ENCODE data around the gene COL4A2.
"Not testable (repeated sequence)": the region's sequence is repeated elsewhere in the genome, so short reads cannot be mapped to it uniquely, and the experiment has no call there.

COL4A2 gene

DNA sequence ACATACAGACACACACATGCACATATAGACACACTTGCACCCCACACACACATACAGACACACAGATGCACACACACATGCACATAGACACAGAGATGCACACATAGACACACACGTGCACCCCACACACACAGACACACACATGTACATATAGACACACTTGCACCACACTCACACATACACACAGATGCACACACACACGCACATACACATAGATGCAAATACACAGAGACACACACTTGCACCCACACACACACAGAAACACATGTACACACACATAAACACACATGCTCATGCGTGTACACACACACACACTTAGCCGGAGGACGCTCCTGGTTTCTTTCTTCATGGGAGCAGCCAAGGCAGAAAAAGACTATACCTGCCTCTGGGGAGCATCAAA is 10.0 kb downstream of the COL4A2 start:
- TF ChIP-seq, protein P1, sequence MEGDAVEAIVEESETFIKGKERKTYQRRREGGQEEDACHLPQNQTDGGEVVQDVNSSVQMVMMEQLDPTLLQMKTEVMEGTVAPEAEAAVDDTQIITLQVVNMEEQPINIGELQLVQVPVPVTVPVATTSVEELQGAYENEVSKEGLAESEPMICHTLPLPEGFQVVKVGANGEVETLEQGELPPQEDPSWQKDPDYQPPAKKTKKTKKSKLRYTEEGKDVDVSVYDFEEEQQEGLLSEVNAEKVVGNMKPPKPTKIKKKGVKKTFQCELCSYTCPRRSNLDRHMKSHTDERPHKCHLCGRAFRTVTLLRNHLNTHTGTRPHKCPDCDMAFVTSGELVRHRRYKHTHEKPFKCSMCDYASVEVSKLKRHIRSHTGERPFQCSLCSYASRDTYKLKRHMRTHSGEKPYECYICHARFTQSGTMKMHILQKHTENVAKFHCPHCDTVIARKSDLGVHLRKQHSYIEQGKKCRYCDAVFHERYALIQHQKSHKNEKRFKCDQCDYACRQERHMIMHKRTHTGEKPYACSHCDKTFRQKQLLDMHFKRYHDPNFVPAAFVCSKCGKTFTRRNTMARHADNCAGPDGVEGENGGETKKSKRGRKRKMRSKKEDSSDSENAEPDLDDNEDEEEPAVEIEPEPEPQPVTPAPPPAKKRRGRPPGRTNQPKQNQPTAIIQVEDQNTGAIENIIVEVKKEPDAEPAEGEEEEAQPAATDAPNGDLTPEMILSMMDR (IDR thresholded peaks at IDR 0.05; ENCODE audit: insufficient read depth, low read depth, low read length, missing control alignments), result no peak
- no peak overlapping the region for H3K4me3 ChIP-seq (ENCODE audit: low read depth, low read length)
- no peak for DNase-seq (ENCODE audit: low read depth)

DNA sequence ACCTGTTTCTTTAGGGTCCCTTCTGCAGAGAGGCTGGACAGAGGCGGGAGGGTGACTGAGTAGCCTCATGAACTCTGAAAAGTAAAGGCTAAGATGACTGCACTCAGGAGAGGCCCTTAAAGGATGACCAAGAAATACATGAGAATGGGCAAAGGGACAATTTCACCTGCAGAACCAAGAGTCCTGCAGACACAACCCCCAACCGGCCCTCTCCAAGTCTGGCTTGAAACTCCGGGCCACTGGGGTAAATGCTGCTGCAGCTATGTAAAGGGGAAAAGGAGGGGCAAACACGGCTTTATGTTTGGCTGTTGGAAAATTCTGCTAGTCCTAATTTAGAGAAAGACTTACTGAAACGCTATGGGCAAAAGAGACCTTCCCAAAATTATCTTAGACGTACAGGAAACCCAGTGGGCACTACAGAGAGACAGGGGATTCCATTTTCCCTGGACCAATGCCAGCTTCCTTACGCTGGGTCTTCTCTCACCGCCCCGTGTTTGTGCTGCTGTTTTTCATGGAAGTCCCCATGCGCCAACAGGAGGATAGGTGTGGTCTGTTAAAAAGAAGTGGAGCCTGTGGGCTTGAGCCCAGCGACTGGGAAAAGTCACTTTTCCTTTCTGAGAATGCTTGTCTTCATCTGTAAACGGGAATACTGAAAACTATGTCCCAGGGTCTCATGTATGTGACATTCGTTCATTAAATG is 10.6 kb downstream of the COL4A2 start:
- no peak overlapping the region for H3K4me3 ChIP-seq (ENCODE audit: low read depth, low read length)
- no peak for DNase-seq (ENCODE audit: low read depth)
- TF ChIP-seq, protein P1 (IDR thresholded peaks at IDR 0.05; ENCODE audit: insufficient read depth, low read depth, low read length, missing control alignments), result no peak

DNA sequence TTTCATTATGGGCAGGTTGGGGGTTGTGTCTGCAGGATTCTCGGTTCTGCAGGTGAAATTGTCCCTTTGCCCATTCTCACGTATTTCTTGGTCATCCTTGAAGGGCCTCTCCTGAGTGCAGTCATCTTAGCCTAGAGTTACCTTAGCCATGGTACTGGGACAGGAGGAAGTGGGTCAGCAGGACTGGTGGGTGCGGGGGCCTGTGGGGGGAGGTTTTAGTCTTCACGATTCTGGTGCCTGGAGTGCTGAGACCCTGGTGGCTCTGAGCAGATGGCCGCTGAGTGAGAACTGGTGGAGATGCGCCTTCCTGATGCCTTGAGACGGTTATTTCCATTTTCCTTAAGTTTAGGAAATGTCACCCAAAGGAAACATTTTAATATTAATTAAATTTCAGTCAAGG is 11.8 kb downstream of the COL4A2 start:
- TF ChIP-seq, protein P1 (IDR thresholded peaks at IDR 0.05; ENCODE audit: insufficient read depth, low read depth, low read length, missing control alignments), result no peak
- DNase-seq (ENCODE audit: low read depth), result no peak

DNA sequence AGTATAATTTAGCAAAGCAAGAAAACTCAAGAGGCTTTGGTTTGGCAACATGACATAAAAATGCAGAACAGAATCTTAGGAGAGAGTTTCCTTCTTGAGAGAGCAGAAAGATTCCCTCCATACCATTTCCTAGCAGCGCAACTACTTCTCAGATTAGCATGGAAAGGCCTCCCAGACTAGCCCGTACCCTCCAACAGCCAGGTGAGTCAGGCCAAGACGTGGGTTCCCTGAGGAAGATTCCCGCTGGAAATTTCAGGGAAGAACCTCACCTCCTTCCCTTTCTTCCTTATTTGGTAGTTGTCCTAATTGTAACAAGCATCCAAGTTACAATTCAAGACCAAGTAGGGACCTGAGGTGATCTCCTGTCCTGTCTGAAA is 12.3 kb downstream of the COL4A2 start:
- no peak for DNase-seq (ENCODE audit: low read depth)
- no peak overlapping the region for H3K4me3 ChIP-seq (ENCODE audit: low read depth, low read length)
- TF ChIP-seq, protein P1 (IDR thresholded peaks at IDR 0.05; ENCODE audit: insufficient read depth, low read depth, low read length, missing control alignments), result no peak

More for the DNA sequence above, 11.8 kb downstream of the COL4A2 start:
- no peak overlapping the region for H3K4me3 ChIP-seq (ENCODE audit: low read depth, low read length)

DNA sequence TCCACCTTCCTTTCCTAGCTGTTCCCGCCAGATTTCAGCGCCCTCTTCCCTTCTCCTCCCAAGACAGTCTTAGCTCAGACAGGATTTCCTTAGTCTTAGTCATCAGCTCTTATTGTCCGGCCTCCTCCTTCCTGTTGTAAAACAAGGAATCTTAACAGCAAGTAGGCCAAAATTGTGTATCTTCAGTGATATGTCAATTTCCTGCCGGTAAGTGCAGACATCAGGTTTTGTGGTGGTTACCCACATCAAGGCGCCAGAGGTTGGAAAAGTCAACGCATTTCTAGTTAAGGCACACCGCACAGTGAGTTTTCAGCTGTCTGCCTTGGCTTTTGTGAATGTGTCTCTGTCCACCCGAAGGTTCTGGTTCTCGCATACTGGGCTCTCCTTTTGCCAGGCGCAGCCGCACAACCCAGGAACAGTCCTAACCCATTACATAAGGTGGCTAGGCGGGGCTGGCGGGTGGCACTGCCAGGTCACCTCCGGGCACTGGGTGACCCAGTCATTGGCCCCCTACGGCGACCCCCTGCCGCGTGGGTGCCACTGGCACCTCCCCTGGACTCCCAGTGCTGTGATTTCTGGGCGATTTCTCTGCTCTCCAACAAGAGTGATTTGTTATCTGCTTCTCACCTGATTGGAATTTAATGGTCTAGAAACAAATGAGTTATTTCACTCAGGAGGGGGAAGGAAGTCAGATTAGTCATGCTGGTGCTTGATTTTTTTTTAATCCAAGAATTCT is 12.9 kb downstream of the COL4A2 start:
- no peak for DNase-seq (ENCODE audit: low read depth)
- H3K4me3 ChIP-seq (ENCODE audit: low read depth, low read length), result no peak overlapping the region

DNA sequence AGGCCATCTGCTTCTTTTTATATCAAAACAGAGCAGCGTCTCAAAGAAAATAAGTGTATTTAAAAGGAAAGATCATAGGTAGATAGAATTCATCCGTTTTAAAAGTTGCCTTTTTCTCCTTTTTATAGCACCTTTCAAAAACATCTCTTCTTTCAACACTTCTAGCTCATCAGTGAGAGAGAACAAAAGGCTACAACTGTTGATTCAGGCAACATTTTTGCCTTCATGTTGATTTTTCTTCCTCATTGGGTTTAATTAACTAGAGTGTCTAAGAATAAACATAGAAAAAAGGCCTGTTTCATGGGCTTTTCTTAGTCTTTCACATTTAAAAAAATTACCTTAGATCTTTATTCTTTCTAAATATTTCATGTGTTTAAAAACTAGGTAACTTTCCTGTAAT is 13.6 kb downstream of the COL4A2 start:
- TF ChIP-seq, protein P1 (IDR thresholded peaks at IDR 0.05; ENCODE audit: insufficient read depth, low read depth, low read length, missing control alignments), result no peak
- DNase-seq (ENCODE audit: low read depth), result no peak
- H3K4me3 ChIP-seq (ENCODE audit: low read depth, low read length), result no peak overlapping the region

More for the DNA sequence above, 12.9 kb downstream of the COL4A2 start:
- TF ChIP-seq, protein P1 (IDR thresholded peaks at IDR 0.05; ENCODE audit: insufficient read depth, low read depth, low read length, missing control alignments), result no peak

DNA sequence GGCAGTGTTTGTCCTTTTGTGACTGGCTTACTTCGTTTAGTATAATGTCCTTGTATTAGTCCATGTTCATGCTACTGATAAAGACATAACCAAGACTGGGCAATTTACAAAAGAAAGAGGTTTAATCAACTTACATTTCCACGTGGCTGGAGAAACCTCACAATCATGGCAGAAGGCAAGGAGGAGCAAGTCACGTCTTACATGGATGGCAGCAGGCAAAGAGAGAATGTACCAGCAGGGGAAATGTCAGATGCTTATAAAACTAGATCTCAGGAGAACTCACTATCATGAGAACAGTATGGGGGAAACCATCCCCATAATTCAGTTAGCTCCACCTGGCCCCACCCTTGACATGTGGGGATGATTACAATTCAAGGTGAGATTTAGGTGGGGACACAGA is 14.5 kb downstream of the COL4A2 start:
- H3K4me3 ChIP-seq (ENCODE audit: low read depth, low read length); DNase-seq (ENCODE audit: low read depth): not testable (repeated sequence)
